ENCODE data around the gene ZNF587B.
"Not testable (repeated sequence)": the region's sequence is repeated elsewhere in the genome, so short reads cannot be mapped to it uniquely, and the experiment has no call there.

The ZNF587B gene

GRCh38 chr19:57819475-57820148, 10.5 kb upstream of the ZNF587B start:
- DNase-seq = peak; percentile 85 to 92 (median 92)

GRCh38 chr19:57820599-57820998, 9.5 kb upstream of the ZNF587B start:
- no peak for DNase-seq

GRCh38 chr19:57821095-57821494, 9.0 kb upstream of the ZNF587B start:
- DNase-seq = not testable (repeated sequence)

GRCh38 chr19:57821501-57821900, 8.6 kb upstream of the ZNF587B start:
- DNase-seq = not testable (repeated sequence)

GRCh38 chr19:57823155-57823554, 6.9 kb upstream of the ZNF587B start:
- not testable (repeated sequence) for DNase-seq

- DNase-seq = not testable (repeated sequence)
Measured at GRCh38 chr19:57823608-57824007, 6.5 kb upstream of the ZNF587B start.

- no peak for DNase-seq
Measured at GRCh38 chr19:57825511-57825910, 4.6 kb upstream of the ZNF587B start.

- no peak for DNase-seq
Measured at GRCh38 chr19:57829316-57829715, 783 bp upstream of the ZNF587B start.

- DNase-seq = not testable (repeated sequence)
Measured at GRCh38 chr19:57836991-57837390, 6.9 kb downstream of the ZNF587B start.

- not testable (repeated sequence) for DNase-seq
Measured at GRCh38 chr19:57838622-57839191, 8.6 kb downstream of the ZNF587B start.

GRCh38 chr19:57841122-57841763, 11.1 kb downstream of the ZNF587B start:
- no peak for DNase-seq

GRCh38 chr19:57847164-57847563, 17.1 kb downstream of the ZNF587B start:
- DNase-seq = peak in 2 of 4 experiments; percentile 9 to 21

- not testable (repeated sequence) for DNase-seq
Measured at GRCh38 chr19:57849162-57849665, 19.1 kb downstream of the ZNF587B start.

GRCh38 chr19:57849666-57850473, 19.8 kb downstream of the ZNF587B start, which contains the start of gene ZNF587:
Gene ZNF587, plus strand, starts transcription at chr19:57849859. Its CDS starts 180 bp downstream, at chr19:57850039.
- DNase-seq = peak; percentile 80 to 88 (median 87)

- DNase-seq = peak in 2 of 4 experiments; percentile 13 to 15
Measured at GRCh38 chr19:57850553-57851017, 20.5 kb downstream of the ZNF587B start.

- not testable (repeated sequence) for DNase-seq
Measured at GRCh38 chr19:57851812-57852603, 21.9 kb downstream of the ZNF587B start.

- DNase-seq = not testable (repeated sequence)
Measured at GRCh38 chr19:57854117-57854516, 24.0 kb downstream of the ZNF587B start.

- not testable (repeated sequence) for DNase-seq
Measured at GRCh38 chr19:57862351-57862750, 32.3 kb downstream of the ZNF587B start.

- DNase-seq = no peak
Measured at GRCh38 chr19:57867868-57868492, 37.9 kb downstream of the ZNF587B start.

- DNase-seq = not testable (repeated sequence)
Measured at GRCh38 chr19:57869655-57870054, 39.6 kb downstream of the ZNF587B start.

- no peak for DNase-seq
Measured at GRCh38 chr19:57870225-57870624, 40.1 kb downstream of the ZNF587B start.
